SK-N-SH (cell line): Measurements from ENCODE around the gene ITGBL1. TPM values are rescaled to one million over a fixed set of nuclear protein-coding genes. Genes with fewer than 3 reads are reported as not detected.

Experiments
- CTCF ChIA-PET: fragments of 300-600, 350-600 bp; formaldehyde crosslinking; extraction: SDS; loops from one replicate; lab custom pipeline; 2021; lab: Yijun Ruan, JAX
- POLR2A ChIA-PET: fragments of 350-600 bp; sonication (Branson Sonifier 250); formaldehyde crosslinking; extraction: SDS; loops from one replicate; lab custom pipeline; 2020; ENCODE audit warnings: antibody characterized with exemption, inconsistent platforms; lab: Yijun Ruan, JAX
- DNase-seq: peaks from one replicate; pipeline ENCODE4 v3.0.0; 2012
- H2AFZ ChIP-seq: fragments of 200-600 bp; sonication (generic); 2 replicates; pipeline ENCODE4 v1.8.1; 2016; ENCODE audit warnings: antibody characterized with exemption, mild to moderate bottlenecking, low read depth
- H3F3A ChIP-seq: fragments of 200-600 bp; sonication (generic); replicated peaks from 2 replicates; pipeline ENCODE3; 2016; ENCODE audit warnings: antibody characterized with exemption, mild to moderate bottlenecking; ENCODE audit not compliant: insufficient read depth
- H3K27ac ChIP-seq, 2 experiments: fragments of 200-500 bp in 1 of 2; fragments of 200-600 bp in 1 of 2; sonication (Bioruptor generic) in 1 of 2; sonication (generic), shearing (Covaris generic) in 1 of 2; 2 replicates each; pipeline versions ENCODE4 v1.5.1 to v1.6.1; 2014 to 2016; ENCODE audit warnings: low read depth in 2 of 2, inconsistent platforms in 1 of 2, low read length in 1 of 2, mild to moderate bottlenecking in 1 of 2, mixed read lengths in 1 of 2
- H3K27me3 ChIP-seq: fragments of 200-600 bp; sonication (generic), shearing (Covaris generic); 2 replicates; pipeline ENCODE4 v1.6.1; 2016; ENCODE audit warnings: mixed run types; ENCODE audit not compliant: insufficient read depth
- H3K36me3 ChIP-seq, 2 experiments: fragments of 200-500 bp in 1 of 2; fragments of 200-600 bp in 1 of 2; sonication (Bioruptor generic) in 1 of 2; sonication (generic) in 1 of 2; replicated peaks in 1 of 2; 2 replicates each; pipeline versions ENCODE3 to v1.5.1; 2014 to 2016; ENCODE audit warnings: low read length in 1 of 2, mild to moderate bottlenecking in 1 of 2; ENCODE audit not compliant: insufficient read depth in 2 of 2, control insufficient read depth in 1 of 2
- H3K4me1 ChIP-seq, 2 experiments: fragments of 200-500 bp in 1 of 2; fragments of 200-600 bp in 1 of 2; sonication (Bioruptor generic) in 1 of 2; sonication (generic), shearing (Covaris generic) in 1 of 2; 2 replicates each; pipeline versions ENCODE4 v1.5.1 to v1.6.1; 2014 to 2016; ENCODE audit warnings: low read depth in 1 of 2, low read length in 1 of 2, mixed run types in 1 of 2; ENCODE audit not compliant: insufficient read depth in 2 of 2, control insufficient read depth in 1 of 2
- H3K4me2 ChIP-seq: fragments of 200-600 bp; sonication (generic), shearing (Covaris generic); 2 replicates; pipeline ENCODE4 v1.6.1; 2017; ENCODE audit warnings: mixed run types
- H3K4me3 ChIP-seq, 2 experiments: fragments of 200-500 bp in 1 of 2; fragments of 200-600 bp in 1 of 2; sonication (Bioruptor generic) in 1 of 2; sonication (generic), shearing (Covaris generic) in 1 of 2; 2 replicates each; pipeline versions ENCODE4 v1.5.1 to v1.8.1; 2014 to 2016; ENCODE audit warnings: low read depth in 2 of 2, inconsistent platforms in 1 of 2, low read length in 1 of 2, mild to moderate bottlenecking in 1 of 2, mixed read lengths in 1 of 2, moderate library complexity in 1 of 2
- H3K79me2 ChIP-seq: fragments of 200-600 bp; sonication (generic); 2 replicates; pipeline ENCODE4 v1.8.1; 2017; ENCODE audit warnings: mild to moderate bottlenecking; ENCODE audit not compliant: insufficient read depth
- H3K9ac ChIP-seq: fragments of 200-600 bp; sonication (generic); 2 replicates; pipeline ENCODE4 v1.6.1; 2017; ENCODE audit warnings: mixed run types
- H3K9me2 ChIP-seq: fragments of 200-600 bp; sonication (generic); 2 replicates; pipeline ENCODE4 v1.6.1; 2017; ENCODE audit warnings: mixed run types
- H3K9me3 ChIP-seq: fragments of 200-600 bp; sonication (generic); 2 replicates; pipeline ENCODE4 v1.6.1; 2017; ENCODE audit warnings: mixed run types, mild to moderate bottlenecking, moderate library complexity
- H4K20me1 ChIP-seq: fragments of 200-600 bp; sonication (generic); 2 replicates; pipeline ENCODE4 v1.6.1; 2017; ENCODE audit warnings: mild to moderate bottlenecking, mixed run types; ENCODE audit not compliant: insufficient read depth
- ELF1 ChIP-seq: IDR thresholded peaks from 2 replicates; pipeline ENCODE4 v1.4.0; 2012
- EP300 ChIP-seq, 2 experiments: IDR thresholded peaks; 2 replicates each; pipeline versions ENCODE4 v1.4.0 to v1.6.1; 2012; ENCODE audit warnings: borderline replicate concordance in 1 of 2, low read depth in 1 of 2, low read length in 1 of 2
- EZH2phosphoT487 ChIP-seq: fragments of 200-600 bp; sonication (generic); IDR thresholded peaks from 2 replicates; pipeline ENCODE4 v1.6.1; 2017; ENCODE audit warnings: low read depth, mixed run types, mild to moderate bottlenecking, antibody characterized with exemption, moderate library complexity, borderline replicate concordance
- FOSL2 ChIP-seq: IDR thresholded peaks from 2 replicates; pipeline ENCODE4 v1.4.0; 2012; ENCODE audit warnings: low read depth, mild to moderate bottlenecking, moderate library complexity, borderline replicate concordance
- FOXJ3 ChIP-seq: sonication (generic); formaldehyde crosslinking; IDR thresholded peaks from 2 replicates; pipeline ENCODE4 v1.5.1; 2020; ENCODE audit warnings: mild to moderate bottlenecking, missing genetic modification reagents
- FOXM1 ChIP-seq: IDR thresholded peaks from 2 replicates; pipeline ENCODE4 v1.4.0; 2012; ENCODE audit warnings: low read depth, mild to moderate bottlenecking
- GABPA ChIP-seq: IDR thresholded peaks from 2 replicates; pipeline ENCODE4 v1.4.0; 2012; ENCODE audit warnings: low read depth, mild to moderate bottlenecking
- POLR2AphosphoS5 ChIP-seq: IDR thresholded peaks from 2 replicates; pipeline ENCODE4 v1.6.1; 2012; ENCODE audit warnings: low read depth, low read length
- RAD21 ChIP-seq: IDR thresholded peaks from 2 replicates; pipeline ENCODE4 v1.6.1; 2012; ENCODE audit warnings: mild to moderate bottlenecking, low read length
- RXRA ChIP-seq: IDR thresholded peaks from 2 replicates; pipeline ENCODE4 v1.4.0; 2012; ENCODE audit warnings: low read depth, mild to moderate bottlenecking, borderline replicate concordance
- SIN3A ChIP-seq: IDR thresholded peaks from 2 replicates; pipeline ENCODE4 v1.6.1; 2012; ENCODE audit warnings: low read depth, mild to moderate bottlenecking, low read length, moderate library complexity, borderline replicate concordance
- TEAD4 ChIP-seq: IDR thresholded peaks from 2 replicates; pipeline ENCODE4 v1.4.0; 2012; ENCODE audit warnings: mild to moderate bottlenecking, borderline replicate concordance; ENCODE audit not compliant: insufficient read depth
- YY1 ChIP-seq: IDR thresholded peaks from 2 replicates; pipeline ENCODE4 v1.4.0; 2012; ENCODE audit warnings: low read depth, mild to moderate bottlenecking
- WGBS: methylation state at CpG from one replicate; pipeline ENCODE4 v1.1.6; 2017; ENCODE audit warnings: low lambda C conversion rate; 5-methylcytosine and 5-hydroxymethylcytosine counted together
- polyA plus RNA-seq, 3 experiments: library from polyadenylated mRNA; depleted of rRNA; stranded (reverse); fragments of >200 nt; gene quantifications; 2 replicates each; pipeline ENCODE4 v1.2.3, GENCODE V29; 2012
- TF ChIP-seq, protein P1 (sequence below): fragments of 200-600 bp; sonication (generic); IDR thresholded peaks from 2 replicates; pipeline ENCODE4 v1.6.1; 2017; ENCODE audit warnings: antibody characterized with exemption, mild to moderate bottlenecking, moderate library complexity
- TF ChIP-seq, protein P2 (sequence below): IDR thresholded peaks from 2 replicates; pipeline ENCODE4 v1.4.0; 2012; ENCODE audit warnings: low read depth, borderline replicate concordance
- TF ChIP-seq, protein P3 (sequence below): IDR thresholded peaks from 2 replicates; pipeline ENCODE4 v1.4.0; 2012; ENCODE audit warnings: low read depth, borderline replicate concordance

Gene ITGBL1
- polyA plus RNA-seq, 1 of the 3 experiments (the other 2 are of a cell fraction) = 78.7 TPM

DNA sequence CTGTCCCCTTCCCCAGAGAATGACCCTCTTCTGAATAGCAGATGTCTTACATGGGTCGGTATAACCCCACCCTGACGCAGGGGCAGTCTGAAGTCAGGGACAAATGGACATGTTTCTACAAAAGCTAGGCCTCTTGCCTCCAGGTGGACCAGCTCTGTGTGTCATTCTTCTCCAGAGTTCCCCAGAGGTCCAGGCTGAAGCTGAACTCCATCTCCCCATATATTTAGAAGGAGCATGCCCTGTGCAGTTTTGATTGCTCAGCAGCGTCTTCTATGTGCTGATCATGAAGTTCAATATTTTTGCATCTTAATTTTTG is 27.4 kb upstream of the ITGBL1 start:
- 94% methylated on average over 3 of the region's 3 CpGs for WGBS
- no peaks in the 10 kb centered on the region for H3F3A ChIP-seq
- no peaks in the 10 kb centered on the region for H3K4me1 ChIP-seq
- no peaks in the 10 kb centered on the region for H3K79me2 ChIP-seq
- no peak overlapping the region for H3K4me2 ChIP-seq
- H3K9me3 ChIP-seq = no peaks in the 10 kb centered on the region
- no peak overlapping the region for H3K4me3 ChIP-seq
- no peak overlapping the region for H2AFZ ChIP-seq
- H4K20me1 ChIP-seq = no peaks in the 10 kb centered on the region
- TF ChIP-seq RAD21 = no peak
- TF ChIP-seq ELF1 = no peak
- no peak for TF ChIP-seq EZH2phosphoT487
- TF ChIP-seq FOXM1 = no peak
- no peak for TF ChIP-seq SIN3A
- TF ChIP-seq FOSL2 = no peak
- no peak for TF ChIP-seq EP300 (IDR thresholded peaks at IDR 0.05; ENCODE audit: borderline replicate concordance in 1 of 2, low read depth in 1 of 2, low read length in 1 of 2)
- TF ChIP-seq FOXJ3 (CRISPR knock-in tag) = no peak
- no peak for TF ChIP-seq RXRA
- no peak for TF ChIP-seq YY1
- no peak for TF ChIP-seq GABPA
- no peak for TF ChIP-seq TEAD4
- TF ChIP-seq, protein P1, sequence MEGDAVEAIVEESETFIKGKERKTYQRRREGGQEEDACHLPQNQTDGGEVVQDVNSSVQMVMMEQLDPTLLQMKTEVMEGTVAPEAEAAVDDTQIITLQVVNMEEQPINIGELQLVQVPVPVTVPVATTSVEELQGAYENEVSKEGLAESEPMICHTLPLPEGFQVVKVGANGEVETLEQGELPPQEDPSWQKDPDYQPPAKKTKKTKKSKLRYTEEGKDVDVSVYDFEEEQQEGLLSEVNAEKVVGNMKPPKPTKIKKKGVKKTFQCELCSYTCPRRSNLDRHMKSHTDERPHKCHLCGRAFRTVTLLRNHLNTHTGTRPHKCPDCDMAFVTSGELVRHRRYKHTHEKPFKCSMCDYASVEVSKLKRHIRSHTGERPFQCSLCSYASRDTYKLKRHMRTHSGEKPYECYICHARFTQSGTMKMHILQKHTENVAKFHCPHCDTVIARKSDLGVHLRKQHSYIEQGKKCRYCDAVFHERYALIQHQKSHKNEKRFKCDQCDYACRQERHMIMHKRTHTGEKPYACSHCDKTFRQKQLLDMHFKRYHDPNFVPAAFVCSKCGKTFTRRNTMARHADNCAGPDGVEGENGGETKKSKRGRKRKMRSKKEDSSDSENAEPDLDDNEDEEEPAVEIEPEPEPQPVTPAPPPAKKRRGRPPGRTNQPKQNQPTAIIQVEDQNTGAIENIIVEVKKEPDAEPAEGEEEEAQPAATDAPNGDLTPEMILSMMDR = no peak
- TF ChIP-seq POLR2AphosphoS5 = no peak
- TF ChIP-seq, protein P2, sequence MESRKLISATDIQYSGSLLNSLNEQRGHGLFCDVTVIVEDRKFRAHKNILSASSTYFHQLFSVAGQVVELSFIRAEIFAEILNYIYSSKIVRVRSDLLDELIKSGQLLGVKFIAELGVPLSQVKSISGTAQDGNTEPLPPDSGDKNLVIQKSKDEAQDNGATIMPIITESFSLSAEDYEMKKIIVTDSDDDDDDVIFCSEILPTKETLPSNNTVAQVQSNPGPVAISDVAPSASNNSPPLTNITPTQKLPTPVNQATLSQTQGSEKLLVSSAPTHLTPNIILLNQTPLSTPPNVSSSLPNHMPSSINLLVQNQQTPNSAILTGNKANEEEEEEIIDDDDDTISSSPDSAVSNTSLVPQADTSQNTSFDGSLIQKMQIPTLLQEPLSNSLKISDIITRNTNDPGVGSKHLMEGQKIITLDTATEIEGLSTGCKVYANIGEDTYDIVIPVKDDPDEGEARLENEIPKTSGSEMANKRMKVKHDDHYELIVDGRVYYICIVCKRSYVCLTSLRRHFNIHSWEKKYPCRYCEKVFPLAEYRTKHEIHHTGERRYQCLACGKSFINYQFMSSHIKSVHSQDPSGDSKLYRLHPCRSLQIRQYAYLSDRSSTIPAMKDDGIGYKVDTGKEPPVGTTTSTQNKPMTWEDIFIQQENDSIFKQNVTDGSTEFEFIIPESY = no peak
- TF ChIP-seq, protein P3, sequence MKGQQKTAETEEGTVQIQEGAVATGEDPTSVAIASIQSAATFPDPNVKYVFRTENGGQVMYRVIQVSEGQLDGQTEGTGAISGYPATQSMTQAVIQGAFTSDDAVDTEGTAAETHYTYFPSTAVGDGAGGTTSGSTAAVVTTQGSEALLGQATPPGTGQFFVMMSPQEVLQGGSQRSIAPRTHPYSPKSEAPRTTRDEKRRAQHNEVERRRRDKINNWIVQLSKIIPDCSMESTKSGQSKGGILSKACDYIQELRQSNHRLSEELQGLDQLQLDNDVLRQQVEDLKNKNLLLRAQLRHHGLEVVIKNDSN = no peak
- TF ChIP-seq, all 33 proteins: peak for 0
- ChIA-PET POLR2A (no interaction called here), CTCF (no interaction called here)
- Histone ChIP-seq H3K27me3 (no peaks in the 10 kb centered on the region), H3K27ac (no peak overlapping the region), H3K36me3 (no peaks in the 10 kb centered on the region), H3K9ac (no peak overlapping the region), H3K9me2 (no peaks in the 10 kb centered on the region)
- DNase-seq = no peak
